A375 (cell line): Measurements from ENCODE around the gene GATAD2A. TPM values are rescaled to one million over a fixed set of nuclear protein-coding genes. Genes with fewer than 3 reads are reported as not detected.

Experiments
- small RNA-seq: library from RNA; depleted of rRNA; stranded (forward); fragments of <200 nt; gene quantifications from one replicate; pipeline ENCODE3, GENCODE V24; 2014
- total RNA-seq: library from RNA; depleted of rRNA; stranded (reverse); fragments of >200 nt; shearing (Covaris generic); gene quantifications from 2 replicates; pipeline ENCODE4 v1.2.3, GENCODE V29; 2014; rRNA removed

GATAD2A gene, protein sequence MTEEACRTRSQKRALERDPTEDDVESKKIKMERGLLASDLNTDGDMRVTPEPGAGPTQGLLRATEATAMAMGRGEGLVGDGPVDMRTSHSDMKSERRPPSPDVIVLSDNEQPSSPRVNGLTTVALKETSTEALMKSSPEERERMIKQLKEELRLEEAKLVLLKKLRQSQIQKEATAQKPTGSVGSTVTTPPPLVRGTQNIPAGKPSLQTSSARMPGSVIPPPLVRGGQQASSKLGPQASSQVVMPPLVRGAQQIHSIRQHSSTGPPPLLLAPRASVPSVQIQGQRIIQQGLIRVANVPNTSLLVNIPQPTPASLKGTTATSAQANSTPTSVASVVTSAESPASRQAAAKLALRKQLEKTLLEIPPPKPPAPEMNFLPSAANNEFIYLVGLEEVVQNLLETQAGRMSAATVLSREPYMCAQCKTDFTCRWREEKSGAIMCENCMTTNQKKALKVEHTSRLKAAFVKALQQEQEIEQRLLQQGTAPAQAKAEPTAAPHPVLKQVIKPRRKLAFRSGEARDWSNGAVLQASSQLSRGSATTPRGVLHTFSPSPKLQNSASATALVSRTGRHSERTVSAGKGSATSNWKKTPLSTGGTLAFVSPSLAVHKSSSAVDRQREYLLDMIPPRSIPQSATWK
- 110 and 123 TPM in 2 replicates for total RNA-seq

GRCh38 chr19:19404879-19405860 lies at the start of gene GATAD2A:
Gene GATAD2A, plus strand, starts transcription at chr19:19405675. Its CDS starts 59,671 bp downstream, at chr19:19465346.

DNA sequence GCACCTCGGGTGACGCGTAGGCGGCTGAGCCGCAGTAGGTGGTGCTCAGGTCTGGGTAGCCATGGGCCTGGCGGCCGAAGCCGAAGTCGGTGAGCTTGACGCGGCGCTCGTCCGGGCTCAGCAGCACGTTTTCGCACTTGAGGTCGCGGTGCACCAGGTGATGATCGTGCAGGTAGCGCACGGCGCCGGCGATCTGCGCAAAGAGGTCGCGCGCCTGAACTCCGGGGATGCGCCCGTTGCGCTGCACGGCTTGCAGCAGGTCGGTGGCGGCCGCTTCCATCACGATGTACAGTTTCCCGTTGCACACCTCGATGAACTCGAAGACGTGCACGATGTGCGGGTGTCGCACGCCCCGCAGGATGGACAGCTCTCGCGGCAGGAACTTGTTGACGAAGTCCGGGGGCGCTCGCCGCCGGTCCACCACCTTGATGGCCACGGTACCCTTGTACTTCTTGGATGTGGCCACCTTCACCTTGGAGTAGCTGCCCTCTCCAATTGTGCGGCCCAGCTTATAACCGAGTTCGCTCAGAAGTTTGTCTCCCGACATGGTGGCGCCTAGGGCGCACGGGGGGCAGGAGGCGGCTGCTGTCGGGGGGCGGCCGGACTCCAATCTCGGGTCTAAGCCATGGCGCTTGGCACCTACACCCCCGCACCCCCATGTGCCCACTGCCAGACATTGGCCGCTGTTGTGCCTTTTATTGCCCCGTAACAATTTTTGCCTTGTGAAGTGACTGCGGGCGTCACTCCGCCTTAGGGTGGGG lies 109.6 kb downstream of the GATAD2A start, which contains the start of gene TSSK6:
TSSK6 (minus strand) TSS at position 668 of the 761 bp plus-strand sequence; CDS start at position 547, 121 bp downstream.

DNA sequence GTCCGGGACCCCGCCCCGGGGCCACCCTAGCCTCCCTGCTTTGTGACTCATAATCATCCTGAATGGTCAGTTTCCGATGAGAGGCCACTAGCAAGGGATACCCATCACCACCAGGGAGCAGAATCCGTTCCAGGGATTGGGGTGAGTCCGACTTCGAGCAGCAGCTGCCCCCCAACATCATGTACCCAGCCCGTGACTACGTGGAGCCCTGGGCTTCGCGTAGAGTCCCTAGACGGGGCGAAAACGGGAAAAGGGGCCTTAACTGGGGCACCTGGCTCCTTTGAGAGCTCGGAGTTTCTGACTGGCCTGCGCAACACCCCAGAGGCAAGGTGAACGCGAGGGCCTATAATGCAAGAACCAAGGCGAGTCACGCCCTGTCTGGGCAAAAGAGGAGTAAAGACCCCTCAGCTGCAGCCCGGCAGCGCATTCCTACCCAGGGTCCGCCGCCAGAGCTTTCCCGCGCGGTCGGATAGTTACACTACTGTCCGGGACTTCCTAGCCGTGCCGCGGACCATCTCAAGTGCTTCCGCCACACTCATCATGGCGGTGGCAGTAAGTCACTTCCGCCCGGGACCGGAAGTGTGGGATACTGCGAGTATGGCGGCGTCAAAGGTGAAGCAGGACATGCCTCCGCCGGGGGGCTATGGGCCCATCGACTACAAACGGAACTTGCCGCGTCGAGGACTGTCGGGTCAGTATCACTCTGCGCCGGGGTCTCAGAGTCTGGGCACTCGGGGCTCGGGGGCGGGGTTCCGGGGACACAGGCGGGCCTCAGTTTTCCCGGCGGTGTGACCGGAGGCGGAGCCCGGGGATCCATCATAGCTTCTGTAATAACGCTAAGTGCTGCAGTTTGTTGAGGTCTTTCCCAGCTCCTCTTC lies 110.4 kb downstream of the GATAD2A start, which contains the start of gene NDUFA13:
NDUFA13 (plus strand) TSS at position 584 of the 878 bp plus-strand sequence; CDS start at position 598, 14 bp downstream.

GRCh38 chr19:19528721-19529490 lies 123.4 kb downstream of the GATAD2A start, which contains the start of gene YJEFN3:
Gene YJEFN3, plus strand, starts transcription at chr19:19528911. Its CDS starts 22 bp downstream, at chr19:19528933.

GRCh38 chr19:19538061-19538784 lies 132.7 kb downstream of the GATAD2A start, which contains the start of gene CILP2:
Gene CILP2, plus strand, starts transcription at chr19:19538265. Its CDS starts 85 bp downstream, at chr19:19538350.

Small RNA genes within 50 kb of the gene (small RNA-seq; reads per million reads assigned to genes)
- gene MIR640: not detected

Other genes starting within 250 kb of the GATAD2A start
- 0.30 and 0.34 TPM in 2 replicates for gene MEF2B, start 235.4 kb upstream of the GATAD2A start, total RNA-seq
- 29.0 and 44.7 TPM in 2 replicates for gene BORCS8, start 213.5 kb upstream of the GATAD2A start, total RNA-seq
- 125 and 148 TPM in 2 replicates for gene RFXANK, start 213.4 kb upstream of the GATAD2A start, total RNA-seq
- 37.2 and 40.8 TPM in 2 replicates for gene NR2C2AP, start 202.3 kb upstream of the GATAD2A start, total RNA-seq
- 0.03 TPM in 1 of 2 replicates, not detected in the other for gene NCAN, start 193.7 kb upstream of the GATAD2A start, total RNA-seq
- 0.45 TPM in 1 of 2 replicates, not detected in the other for gene TM6SF2, start 132.4 kb upstream of the GATAD2A start, total RNA-seq
- 58.6 and 63.9 TPM in 2 replicates for gene SUGP1, start 85.2 kb upstream of the GATAD2A start, total RNA-seq
- 51.7 and 61.4 TPM in 2 replicates for gene MAU2, start 84.8 kb upstream of the GATAD2A start, total RNA-seq
- gene TSSK6, start 109.9 kb downstream of the GATAD2A start, total RNA-seq: 2.1 and 2.8 TPM in 2 replicates
- gene NDUFA13, start 110.5 kb downstream of the GATAD2A start, total RNA-seq: 600 and 677 TPM in 2 replicates
- gene YJEFN3, start 123.2 kb downstream of the GATAD2A start, total RNA-seq: 6.2 and 8.1 TPM in 2 replicates
- 2.0 and 3.1 TPM in 2 replicates for gene CILP2, start 132.6 kb downstream of the GATAD2A start, total RNA-seq
- gene PBX4, start 213.0 kb downstream of the GATAD2A start, total RNA-seq: 5.2 and 6.6 TPM in 2 replicates
- 5.9 and 7.5 TPM in 2 replicates for gene LPAR2, start 222.5 kb downstream of the GATAD2A start, total RNA-seq
- gene GMIP, start 238.0 kb downstream of the GATAD2A start, total RNA-seq: 11.4 and 13.6 TPM in 2 replicates